IPS-11a (cell line): ENCODE results near the gene MYOD1.

Source experiments
- H3K4me3 ChIP-seq: one replicate; pipeline ENCODE4 v1.5.1; 2013; ENCODE audit warnings: low read depth, low read length, control low read depth

MYOD1 gene

DNA sequence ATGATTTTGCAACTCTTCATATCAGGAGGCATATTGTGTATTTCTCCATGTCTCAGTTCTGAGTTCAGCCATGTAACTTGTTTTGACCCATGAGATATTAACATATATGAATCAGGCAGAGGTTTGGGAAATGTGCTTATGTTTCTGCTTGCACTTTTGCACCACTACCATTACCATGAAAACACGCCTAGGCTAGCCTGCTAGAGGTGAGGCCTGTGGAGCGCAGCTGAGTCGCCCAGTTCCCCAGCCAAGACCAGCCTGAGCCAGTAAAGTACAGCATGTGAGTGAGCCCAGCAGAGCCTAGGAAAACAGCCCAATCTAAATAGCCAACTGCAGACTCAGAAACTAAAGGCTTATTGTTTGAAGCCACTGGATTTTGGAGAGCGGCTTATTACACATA lies 18.4 kb upstream of the MYOD1 start:
- H3K4me3 ChIP-seq = no peak overlapping the region

DNA sequence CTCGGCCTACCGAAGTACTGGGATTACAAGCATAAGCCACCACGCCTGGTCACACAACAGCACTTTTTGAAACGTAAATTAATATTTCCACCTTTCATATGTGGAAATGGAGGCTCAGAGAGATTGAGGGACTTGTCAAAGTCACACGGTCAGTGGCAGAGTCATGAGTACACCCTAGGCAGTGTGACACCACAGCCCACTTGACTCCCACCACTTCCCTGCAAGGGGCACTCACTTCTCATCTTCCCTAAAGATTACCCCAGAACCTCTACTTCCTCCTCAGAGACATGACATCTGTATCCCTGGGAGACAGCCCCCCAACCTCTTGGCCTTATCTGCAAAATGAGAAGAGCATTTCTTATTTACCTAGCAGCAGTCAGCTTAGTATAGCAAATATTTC lies 16.5 kb upstream of the MYOD1 start:
- no peak overlapping the region for H3K4me3 ChIP-seq

DNA sequence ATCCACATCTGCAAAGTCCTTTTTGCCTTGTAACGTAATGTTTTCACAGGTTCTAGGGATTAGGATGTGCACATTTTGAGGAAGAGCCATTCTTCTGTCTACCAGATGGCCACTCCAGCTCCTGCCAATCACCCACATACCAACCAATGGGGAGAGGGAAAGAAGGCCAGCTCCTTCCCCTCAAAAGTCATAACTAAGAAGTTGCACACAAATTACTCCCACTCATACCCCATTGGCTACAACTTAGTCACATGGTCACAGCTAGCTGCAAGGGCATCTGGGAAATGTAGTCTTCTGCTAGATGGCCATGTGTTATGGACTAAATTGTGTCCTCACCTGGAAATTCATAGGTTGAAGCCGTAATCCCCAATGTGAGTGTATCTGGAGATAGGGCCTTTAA lies 15.4 kb upstream of the MYOD1 start:
- H3K4me3 ChIP-seq = no peak overlapping the region

DNA sequence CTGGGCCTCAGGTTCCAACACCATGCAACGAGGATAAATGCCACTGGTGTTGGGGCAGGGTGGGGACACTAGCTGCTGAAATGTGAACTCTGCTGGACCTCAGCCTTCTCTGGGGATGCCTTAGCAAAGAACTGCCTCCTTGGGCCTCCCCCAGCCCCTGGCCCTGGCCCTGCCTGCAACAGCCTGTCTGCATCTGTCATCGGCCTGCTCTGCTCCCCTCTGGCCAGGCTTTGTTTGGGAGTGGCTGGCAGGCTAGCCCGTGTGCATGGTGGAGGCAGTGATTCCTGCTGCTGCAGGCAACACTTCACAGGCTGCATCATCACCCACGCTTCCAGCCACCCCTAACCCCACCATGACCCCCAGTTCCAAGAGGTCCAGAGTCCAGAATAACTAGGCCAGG lies 11.5 kb upstream of the MYOD1 start:
- H3K4me3 ChIP-seq = no peak overlapping the region

DNA sequence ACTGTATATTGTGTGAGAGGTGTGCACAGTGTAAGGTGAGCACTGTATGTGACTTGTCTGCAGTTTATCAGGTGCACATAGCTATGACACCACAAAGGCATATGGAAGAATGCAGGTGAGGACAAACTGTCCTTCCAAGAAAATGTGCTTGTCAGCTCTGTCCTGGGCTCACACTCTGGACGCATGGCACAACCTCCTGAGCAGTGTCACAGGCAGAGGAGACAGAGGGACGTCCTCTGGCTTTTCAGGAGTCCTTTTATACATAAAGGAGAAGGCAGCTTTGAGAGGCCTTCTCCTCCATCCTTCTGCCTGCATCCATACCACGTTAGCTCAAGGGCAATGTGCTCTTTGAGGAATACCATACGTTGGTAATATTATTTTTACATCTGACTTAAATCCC lies 7.5 kb upstream of the MYOD1 start:
- no peak overlapping the region for H3K4me3 ChIP-seq

DNA sequence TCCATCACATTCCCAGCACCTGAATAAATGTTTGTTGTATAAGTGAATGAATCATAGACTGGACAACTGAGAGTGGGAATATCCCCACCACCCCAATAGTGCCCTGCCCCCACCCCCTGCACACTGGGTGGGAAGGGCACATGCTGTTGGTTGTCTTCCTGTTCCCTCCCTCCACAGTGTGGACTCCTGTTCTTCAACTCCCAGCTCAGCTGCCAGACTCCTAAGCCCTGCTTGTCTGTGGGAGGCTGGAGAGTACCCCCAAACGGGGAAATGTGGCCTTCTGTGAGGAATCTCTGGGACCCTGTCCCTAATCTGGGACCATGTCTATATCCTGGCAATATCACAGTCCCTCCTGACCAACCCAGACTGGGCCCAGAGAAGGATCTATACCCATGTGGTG lies 5.5 kb upstream of the MYOD1 start:
- H3K4me3 ChIP-seq = no peak overlapping the region

DNA sequence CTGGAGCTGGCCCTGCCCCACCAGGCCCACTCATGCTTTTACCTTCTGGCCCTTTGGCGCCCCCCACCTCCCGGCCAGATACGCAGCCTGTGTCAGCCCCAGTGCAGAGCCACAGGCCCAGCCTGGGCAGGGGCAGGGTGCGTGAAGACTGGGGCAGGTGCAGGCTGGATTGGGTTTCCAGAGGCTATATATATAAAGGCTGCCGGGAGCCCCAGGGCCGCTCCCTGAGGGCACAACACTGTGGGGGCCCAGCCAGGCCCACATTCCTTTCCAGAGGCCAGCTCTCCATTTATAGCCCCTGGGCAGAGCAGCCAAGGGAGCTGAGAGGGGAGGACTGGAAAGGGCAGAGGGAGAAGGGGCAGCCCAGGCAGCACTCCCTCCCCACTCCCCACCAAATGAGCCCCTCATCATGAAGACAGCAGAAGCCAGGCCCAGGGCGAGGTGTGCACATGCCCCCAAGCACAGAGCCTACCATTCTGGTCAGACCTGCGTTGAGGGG lies 5.0 kb upstream of the MYOD1 start:
- no peak overlapping the region for H3K4me3 ChIP-seq

DNA sequence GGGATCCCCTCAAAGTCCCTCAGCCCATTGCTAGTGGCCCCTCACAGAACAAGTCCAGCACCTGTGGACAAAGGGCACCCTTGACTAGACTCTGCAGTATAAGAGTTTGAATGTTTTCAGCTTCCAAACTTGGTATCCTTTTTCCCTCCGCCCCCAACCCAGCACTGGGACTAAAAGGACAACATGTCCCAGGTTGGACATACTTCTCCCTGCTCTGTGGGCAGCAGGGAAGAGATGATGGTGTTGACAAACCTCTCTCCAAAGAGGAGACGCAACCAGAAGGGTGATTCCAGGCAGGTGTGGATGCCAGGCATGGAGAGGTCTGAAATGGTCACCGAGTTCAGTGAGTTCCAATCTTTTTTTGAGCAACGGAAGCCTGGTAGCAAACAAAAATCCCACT lies 4.5 kb upstream of the MYOD1 start:
- H3K4me3 ChIP-seq = no peak overlapping the region

DNA sequence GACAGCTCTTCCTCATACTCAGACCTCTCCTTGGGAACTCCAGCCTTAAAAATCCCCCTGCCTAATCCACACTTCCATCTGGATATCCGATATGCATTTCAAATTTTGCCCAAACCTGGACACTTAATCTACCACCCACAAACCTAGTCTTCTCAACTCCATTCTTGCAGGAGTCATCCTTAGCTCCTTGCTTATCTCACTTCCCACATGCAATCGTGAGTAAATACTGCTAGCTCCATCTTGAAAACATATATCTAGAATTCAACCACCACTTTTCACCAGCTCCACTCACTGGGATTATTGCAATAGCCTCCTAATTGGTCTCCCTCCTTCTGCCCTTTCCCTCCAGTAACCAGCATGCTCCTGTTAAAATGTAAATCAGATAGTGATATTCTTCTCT lies 2.6 kb upstream of the MYOD1 start:
- no peak overlapping the region for H3K4me3 ChIP-seq

DNA sequence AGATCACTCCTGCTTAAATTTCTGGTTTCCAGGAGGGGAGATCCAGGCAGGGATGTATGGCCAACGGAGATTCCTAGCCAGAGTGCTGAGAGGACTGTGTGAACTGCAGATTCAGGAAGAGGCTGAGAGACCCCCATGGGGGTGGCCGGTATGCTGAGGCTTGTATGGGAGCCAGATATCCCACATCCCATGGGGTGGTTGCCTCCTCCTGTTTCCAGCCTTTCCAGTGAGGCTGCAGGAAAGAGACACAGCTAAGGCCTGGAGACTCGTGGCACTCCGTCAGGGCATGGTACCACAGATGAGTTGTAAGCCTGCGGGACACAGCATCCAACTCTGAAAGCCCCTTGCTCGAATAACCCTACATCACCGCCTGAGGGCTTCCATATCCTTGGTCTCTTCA lies 1.4 kb upstream of the MYOD1 start:
- H3K4me3 ChIP-seq = no peak overlapping the region

DNA sequence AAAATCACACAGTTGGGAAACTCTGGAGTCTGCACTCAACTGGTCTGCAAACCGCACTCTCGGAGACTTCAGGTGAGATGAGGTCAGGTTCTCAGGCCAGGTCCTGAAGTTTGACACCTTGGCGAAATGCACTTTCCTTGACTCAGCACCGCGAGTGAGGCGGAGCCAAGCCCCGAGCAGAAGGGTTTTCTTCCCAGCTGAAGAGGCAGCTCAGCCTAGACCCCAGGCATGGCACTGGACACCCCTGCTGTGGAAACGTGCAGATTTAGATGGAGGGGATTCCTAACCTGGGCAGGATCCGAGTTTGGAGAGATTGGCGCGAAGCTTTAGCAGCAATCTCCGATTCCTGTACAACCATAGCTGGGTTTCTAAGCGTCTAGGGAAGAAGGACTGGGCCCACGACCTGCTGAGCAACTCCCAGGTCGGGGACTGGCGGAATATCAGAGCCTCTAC lies 835 bp upstream of the MYOD1 start:
- H3K4me3 ChIP-seq = peak overlapping the region; percentile 13

DNA sequence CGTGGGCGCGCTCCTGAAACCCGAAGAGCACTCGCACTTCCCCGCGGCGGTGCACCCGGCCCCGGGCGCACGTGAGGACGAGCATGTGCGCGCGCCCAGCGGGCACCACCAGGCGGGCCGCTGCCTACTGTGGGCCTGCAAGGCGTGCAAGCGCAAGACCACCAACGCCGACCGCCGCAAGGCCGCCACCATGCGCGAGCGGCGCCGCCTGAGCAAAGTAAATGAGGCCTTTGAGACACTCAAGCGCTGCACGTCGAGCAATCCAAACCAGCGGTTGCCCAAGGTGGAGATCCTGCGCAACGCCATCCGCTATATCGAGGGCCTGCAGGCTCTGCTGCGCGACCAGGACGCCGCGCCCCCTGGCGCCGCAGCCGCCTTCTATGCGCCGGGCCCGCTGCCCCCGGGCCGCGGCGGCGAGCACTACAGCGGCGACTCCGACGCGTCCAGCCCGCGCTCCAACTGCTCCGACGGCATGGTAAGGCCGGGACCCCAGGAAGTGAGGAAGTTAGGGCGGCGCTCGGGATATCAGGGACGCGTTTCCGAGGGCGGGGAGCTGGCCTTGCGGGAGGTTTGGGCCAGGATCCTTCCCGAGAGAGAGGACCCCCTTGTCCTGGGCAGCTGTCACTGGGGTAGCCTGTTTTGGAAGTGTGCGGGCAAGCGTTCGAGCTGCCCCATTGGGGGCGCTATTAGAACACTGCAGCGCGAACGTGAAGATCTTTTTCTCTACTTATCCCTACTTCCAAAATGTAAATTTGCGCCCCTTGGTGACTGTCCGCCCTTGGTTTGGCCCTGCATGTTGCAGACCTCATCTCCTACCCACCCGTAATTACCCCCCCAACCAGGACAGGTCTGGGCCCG lies 796 bp downstream of the MYOD1 start:
- no peak overlapping the region for H3K4me3 ChIP-seq

DNA sequence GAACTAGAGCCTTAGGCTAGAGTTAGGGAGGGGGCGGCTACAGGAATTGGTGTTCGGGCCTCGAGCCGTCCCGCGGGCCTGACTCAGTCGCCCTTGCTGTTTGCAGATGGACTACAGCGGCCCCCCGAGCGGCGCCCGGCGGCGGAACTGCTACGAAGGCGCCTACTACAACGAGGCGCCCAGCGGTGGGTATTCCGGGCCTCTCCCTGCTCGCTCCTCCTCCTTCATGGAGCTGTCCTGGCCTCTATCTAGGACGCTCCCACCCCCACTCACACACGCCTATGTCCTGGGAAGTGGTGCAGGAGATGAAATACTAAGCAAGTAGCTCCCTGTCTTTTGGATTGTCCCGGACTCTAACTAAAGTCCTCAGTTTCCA lies 1.4 kb downstream of the MYOD1 start:
- H3K4me3 ChIP-seq = no peak overlapping the region

DNA sequence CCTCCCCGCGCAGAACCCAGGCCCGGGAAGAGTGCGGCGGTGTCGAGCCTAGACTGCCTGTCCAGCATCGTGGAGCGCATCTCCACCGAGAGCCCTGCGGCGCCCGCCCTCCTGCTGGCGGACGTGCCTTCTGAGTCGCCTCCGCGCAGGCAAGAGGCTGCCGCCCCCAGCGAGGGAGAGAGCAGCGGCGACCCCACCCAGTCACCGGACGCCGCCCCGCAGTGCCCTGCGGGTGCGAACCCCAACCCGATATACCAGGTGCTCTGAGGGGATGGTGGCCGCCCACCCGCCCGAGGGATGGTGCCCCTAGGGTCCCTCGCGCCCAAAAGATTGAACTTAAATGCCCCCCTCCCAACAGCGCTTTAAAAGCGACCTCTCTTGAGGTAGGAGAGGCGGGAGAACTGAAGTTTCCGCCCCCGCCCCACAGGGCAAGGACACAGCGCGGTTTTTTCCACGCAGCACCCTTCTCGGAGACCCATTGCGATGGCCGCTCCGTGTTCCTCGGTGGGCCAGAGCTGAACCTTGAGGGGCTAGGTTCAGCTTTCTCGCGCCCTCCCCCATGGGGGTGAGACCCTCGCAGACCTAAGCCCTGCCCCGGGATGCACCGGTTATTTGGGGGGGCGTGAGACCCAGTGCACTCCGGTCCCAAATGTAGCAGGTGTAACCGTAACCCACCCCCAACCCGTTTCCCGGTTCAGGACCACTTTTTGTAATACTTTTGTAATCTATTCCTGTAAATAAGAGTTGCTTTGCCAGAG lies 2.0 kb downstream of the MYOD1 start:
- H3K4me3 ChIP-seq = no peak overlapping the region

DNA sequence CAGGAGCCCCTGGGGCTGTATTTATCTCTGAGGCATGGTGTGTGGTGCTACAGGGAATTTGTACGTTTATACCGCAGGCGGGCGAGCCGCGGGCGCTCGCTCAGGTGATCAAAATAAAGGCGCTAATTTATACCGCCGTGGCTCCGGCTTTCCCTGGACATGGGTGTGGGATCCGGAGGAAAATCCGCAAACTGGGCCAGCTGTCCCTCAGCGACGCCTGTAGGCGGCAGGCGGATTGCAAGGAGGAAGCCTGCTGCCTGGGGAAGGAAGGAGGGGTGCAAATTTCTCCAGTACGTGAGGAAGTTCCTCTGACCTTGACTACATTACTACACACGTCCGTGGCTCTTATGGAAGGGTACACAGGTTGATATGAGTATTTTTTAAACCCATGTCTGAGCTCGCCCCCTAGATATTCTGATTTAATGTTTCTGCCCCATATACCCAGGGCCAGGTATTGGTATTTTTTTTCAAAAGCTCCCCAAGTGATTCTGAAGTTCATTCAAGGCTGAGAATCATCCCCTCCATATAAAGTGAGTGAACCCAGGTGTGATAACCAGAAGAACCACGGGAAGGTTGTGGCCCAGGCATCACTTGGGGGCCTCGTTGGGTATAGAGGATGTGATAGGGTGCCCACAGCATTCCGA lies 2.8 kb downstream of the MYOD1 start:
- no peak overlapping the region for H3K4me3 ChIP-seq

DNA sequence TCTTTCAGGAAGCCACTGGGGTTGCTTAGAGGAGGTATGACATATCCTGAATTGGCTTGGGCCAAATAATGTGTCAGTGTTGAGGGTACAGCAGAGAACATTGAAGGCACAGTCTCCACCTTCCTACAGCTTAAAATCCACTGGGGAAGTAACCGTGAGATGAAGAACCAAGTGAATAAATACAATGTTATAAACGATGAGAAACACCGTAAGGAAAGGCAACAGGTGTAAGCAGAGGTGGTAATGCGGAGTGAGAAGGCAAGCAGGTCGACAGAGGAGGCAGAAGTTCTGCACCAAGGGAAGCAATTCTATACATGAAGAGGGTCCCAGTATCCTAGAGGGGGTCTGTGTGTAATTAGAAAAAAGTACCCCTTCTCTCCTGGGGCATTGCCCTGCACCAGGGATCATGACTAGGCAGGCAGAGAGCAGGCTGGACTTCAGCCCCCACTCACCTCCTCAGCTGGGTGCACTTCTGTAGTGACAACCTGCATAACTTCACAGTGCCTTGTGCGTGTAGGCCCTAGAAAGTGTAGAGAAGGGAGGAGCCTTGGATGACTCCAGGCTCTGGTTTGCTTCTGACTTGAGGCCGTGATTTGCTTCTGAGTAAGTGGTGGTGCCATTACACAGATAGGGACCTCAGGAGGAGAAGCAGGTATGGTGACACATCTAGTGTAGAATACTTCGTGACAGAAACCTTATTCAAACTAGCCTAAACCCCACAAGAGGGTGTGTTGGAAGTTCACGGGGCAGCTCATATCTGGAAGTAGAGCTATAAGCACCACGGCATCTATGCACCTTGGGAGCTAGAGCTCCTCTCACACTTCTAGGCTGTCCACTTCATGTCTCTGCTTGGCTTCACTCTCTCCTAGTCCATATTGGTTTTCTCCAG lies 4.9 kb downstream of the MYOD1 start:
- no peak overlapping the region for H3K4me3 ChIP-seq

DNA sequence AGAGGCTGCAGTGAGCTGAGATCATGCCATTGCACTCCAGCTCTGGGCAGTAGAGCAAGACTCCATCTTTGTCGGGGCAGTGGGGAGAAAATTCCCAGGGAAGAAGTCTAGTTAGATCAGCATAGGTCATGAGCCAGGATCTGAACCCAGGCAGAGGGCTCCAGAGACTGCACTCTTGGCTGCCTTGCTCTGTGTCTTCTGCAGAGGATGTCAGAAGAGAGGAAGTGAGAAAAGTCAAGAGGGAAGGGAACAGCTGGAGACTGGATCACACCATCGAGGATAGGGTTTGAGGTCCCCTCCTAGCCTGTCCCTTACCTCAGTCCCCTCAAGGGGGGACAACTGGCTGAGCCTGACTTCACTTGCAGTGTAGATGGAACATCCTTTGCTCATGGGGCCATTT lies 5.8 kb downstream of the MYOD1 start:
- no peak overlapping the region for H3K4me3 ChIP-seq

DNA sequence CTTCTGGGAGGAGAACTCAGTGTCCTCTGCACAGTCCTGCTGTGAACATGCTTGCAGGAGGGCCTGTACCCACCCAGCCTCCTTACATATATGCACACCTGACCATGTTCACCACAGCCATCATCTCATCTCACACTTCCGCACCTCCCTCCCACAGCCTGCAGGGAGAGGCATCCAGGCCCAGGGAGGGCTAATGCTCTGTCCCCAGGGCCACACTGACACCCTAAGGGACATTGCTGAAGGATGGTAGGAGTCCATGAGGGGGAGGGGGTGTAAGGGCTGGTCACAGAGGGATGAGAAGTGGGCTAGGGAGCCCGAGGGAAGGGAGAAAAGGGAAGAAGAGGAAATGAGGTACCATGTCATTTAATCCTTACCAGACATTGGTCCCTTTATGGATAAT lies 10.8 kb downstream of the MYOD1 start:
- H3K4me3 ChIP-seq = no peak overlapping the region

DNA sequence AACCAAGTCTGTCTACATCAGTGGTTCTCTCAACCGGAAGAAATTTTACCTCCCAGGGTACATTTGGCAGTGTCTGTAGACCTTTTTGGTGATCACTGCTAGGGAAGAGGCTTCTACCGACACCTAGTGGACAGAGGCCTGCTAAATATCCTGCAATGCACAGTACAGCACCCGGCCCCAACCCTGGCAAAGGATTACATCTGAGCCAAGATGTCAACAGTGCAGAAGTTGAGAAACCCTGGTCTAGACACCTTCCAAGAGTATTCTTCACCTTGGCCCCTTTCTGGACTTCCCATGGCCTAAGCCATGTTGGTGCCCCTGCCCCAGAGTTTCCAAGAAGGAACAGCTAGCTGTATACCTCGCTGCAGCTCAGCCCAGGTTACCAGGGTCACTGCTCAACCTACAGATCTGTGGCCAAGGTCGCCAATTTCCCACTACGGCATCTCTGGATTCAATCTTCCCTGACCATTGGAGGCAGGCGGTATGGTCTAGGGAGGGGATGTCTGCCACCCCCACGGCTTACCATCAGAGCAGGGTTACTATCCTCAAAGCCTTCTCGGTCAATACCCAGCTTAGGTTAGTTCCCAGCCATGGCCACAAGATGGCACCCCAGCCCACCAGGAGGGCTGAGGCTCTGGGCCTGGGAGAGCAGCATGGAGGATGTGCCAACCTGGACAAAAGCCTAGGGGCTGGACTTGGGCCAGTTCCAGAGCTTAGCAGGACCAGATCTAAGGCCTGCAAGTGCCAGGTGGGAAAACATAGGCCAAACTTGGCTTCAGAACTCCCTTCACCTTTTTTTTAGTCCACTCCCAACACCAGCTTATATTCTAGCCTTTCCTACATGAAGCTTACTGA lies 11.5 kb downstream of the MYOD1 start:
- H3K4me3 ChIP-seq = no peak overlapping the region

DNA sequence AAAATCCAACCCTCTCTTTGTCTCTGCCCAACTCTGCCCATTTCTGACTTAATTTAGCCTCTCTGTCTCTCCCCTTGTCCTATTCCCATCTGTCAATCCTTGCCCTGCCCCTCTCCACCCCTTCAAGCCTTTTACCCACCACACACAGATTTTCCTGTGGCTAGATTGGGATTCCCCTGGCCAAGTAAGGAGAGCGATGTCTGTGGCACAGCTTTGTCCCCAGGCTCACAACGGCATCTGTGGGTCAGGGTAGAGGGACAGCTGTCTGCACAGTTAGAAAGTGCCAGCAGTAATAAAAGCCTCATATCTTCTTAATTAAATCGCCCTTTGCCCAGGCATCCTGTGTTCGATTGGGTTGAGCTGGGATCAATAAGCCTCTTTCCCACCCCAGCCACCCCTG lies 13.9 kb downstream of the MYOD1 start:
- no peak overlapping the region for H3K4me3 ChIP-seq
